Tibial artery (tissue), 4 donors: ENCODE results near the gene BCL3.

Source experiments
- DNase-seq, 2 donors: peaks; one replicate each; pipeline ENCODE4 v3.0.0-alpha.2; 2019
- H3K27ac ChIP-seq, 2 donors: fragments of 200-600 bp; sonication (generic) in 1 of 2; 1 replicate in 1 of 2; 2 replicates in 1 of 2; pipeline ENCODE4 v1.5.1; 2018 to 2019; ENCODE audit warnings: mild to moderate bottlenecking in 1 of 2
- H3K27me3 ChIP-seq, 2 donors: fragments of 200-600 bp; sonication (generic) in 1 of 2; one replicate each; pipeline versions ENCODE4 v1.5.1 to v1.6.0; 2016 to 2019
- H3K36me3 ChIP-seq, 3 donors: fragments of 200-600 bp; sonication (generic) in 2 of 3; one replicate each; pipeline ENCODE4 v1.5.1; 2016 to 2019; ENCODE audit warnings: mild to moderate bottlenecking in 2 of 3
- H3K4me1 ChIP-seq, 4 donors: fragments of 200-600 bp; sonication (generic) in 2 of 4; 1 replicate in 3 of 4; 2 replicates in 1 of 4; pipeline ENCODE4 v1.5.1; 2016 to 2019
- H3K4me3 ChIP-seq, 2 donors: fragments of 200-600 bp; sonication (generic) in 1 of 2; 1 replicate in 1 of 2; 2 replicates in 1 of 2; pipeline ENCODE4 v1.5.1; 2018 to 2019; ENCODE audit warnings: mild to moderate bottlenecking in 2 of 2
- H3K9me3 ChIP-seq, 3 donors: fragments of 200-600 bp; sonication (generic) in 1 of 3; one replicate each; pipeline ENCODE4 v1.5.1; 2016 to 2019
- intact Hi-C: fragments of 100-400 bp; cut with DNase I; formaldehyde crosslinking; loops from one replicate; pipeline ENCODE4 v1.15.0; 2023; ENCODE audit warnings: low total_unique reads
- TF ChIP-seq, protein P1 (sequence below), 2 experiments: fragments of 200-600 bp in 1 of 2; fragments of 450-650 bp in 1 of 2; IDR thresholded peaks; one replicate each; pipeline ENCODE4 v1.5.1; 2017 to 2019; ENCODE audit warnings: antibody characterized with exemption in 2 of 2, mild to moderate bottlenecking in 1 of 2, moderate library complexity in 1 of 2

BCL3 gene

DNA sequence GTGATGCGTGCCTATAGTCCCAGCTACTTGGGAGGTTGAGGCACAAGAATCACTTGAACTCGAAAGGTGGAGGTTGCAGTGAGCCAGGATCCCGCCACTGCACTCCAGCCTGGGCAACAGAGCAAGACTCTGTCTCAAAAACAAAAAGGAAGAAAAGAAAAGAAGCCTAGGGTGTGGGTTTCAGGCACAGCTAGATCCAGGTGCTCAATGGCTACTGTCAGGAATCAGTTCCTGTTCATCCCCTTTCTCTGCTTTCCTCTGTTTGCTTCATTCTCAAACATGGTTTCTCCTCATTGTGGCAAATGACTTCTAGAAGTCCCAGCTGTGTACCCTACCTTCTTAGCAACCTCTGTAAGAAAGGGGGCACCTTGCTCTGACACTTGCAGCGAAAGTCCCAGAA is 35.0 kb downstream of the BCL3 start:
- intact Hi-C loops: no loop called here
- TF ChIP-seq, protein P1, sequence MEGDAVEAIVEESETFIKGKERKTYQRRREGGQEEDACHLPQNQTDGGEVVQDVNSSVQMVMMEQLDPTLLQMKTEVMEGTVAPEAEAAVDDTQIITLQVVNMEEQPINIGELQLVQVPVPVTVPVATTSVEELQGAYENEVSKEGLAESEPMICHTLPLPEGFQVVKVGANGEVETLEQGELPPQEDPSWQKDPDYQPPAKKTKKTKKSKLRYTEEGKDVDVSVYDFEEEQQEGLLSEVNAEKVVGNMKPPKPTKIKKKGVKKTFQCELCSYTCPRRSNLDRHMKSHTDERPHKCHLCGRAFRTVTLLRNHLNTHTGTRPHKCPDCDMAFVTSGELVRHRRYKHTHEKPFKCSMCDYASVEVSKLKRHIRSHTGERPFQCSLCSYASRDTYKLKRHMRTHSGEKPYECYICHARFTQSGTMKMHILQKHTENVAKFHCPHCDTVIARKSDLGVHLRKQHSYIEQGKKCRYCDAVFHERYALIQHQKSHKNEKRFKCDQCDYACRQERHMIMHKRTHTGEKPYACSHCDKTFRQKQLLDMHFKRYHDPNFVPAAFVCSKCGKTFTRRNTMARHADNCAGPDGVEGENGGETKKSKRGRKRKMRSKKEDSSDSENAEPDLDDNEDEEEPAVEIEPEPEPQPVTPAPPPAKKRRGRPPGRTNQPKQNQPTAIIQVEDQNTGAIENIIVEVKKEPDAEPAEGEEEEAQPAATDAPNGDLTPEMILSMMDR (IDR thresholded peaks at IDR 0.05): no peak
- H3K27me3 ChIP-seq: peaks cover 0 to 9% of the 10 kb centered on the region in 2 donors

DNA sequence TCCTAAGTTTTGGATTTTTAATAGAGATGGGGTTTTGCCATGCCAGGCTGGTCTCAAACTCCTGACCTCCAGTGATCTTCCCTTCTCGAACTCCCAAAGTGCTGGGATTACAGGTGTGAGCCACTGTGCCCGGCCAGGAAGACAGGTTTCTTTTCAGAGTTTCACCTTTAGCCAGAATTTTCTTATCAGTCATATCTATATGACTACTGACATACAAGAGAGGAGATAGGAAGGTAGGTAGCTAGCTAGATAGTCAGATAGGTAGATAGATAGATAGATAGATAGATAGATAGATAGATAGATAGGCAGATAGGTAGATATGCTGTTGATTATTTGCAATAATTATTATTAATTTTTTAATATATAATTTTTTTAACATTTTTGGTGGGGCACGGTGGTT is 36.8 kb downstream of the BCL3 start:
- Histone ChIP-seq H3K9me3 (no peaks in the 10 kb centered on the region), H3K27me3 (peaks cover 0 to 5% of the 10 kb centered on the region in 2 donors), H3K36me3 (no peaks in the 10 kb centered on the region), H3K27ac (no peak overlapping the region), H3K4me3 (no peak overlapping the region), H3K4me1 (peaks cover 0 to 4% (median 4%) of the 10 kb centered on the region in 4 donors)
- intact Hi-C loops: no loop called here
- TF ChIP-seq, protein P1 (IDR thresholded peaks at IDR 0.05): no peak
- no peak for DNase-seq

More for the DNA sequence above, 35.0 kb downstream of the BCL3 start:
- Histone ChIP-seq H3K9me3 (no peaks in the 10 kb centered on the region), H3K4me1 (peaks cover 0 to 4% (median 4%) of the 10 kb centered on the region in 4 donors), H3K27ac (no peak overlapping the region), H3K4me3 (no peak overlapping the region), H3K36me3 (no peaks in the 10 kb centered on the region)
- no peak for DNase-seq

DNA sequence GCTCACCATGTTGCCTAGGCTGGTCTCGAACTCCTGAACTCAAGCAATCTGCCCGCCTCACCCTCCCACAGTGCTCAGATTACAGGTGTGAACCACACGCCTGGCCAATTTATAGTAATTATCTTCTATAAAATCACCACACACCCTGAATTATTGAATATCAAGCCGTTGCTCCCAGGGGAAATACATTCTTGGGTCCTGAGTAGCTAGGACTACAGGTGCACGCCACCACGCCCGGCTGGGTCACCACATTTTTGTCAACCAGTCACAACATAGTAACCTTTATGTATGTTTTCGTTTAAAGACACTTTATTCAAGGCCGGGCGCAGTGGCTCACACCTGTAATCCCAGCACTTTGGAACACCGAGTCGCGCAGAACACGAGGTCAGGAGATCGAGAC is 37.5 kb downstream of the BCL3 start:
- intact Hi-C loops: no loop called here
- no peaks in the 10 kb centered on the region for H3K36me3 ChIP-seq
- no peak overlapping the region for H3K4me3 ChIP-seq
- peaks cover 0 to 4% (median 4%) of the 10 kb centered on the region in 4 donors for H3K4me1 ChIP-seq
- no peak overlapping the region for H3K27ac ChIP-seq
- H3K27me3 ChIP-seq: peaks cover 0 to under 1% of the 10 kb centered on the region in 2 donors
- no peaks in the 10 kb centered on the region for H3K9me3 ChIP-seq
- TF ChIP-seq, protein P1 (IDR thresholded peaks at IDR 0.05): no peak
- no peak for DNase-seq

DNA sequence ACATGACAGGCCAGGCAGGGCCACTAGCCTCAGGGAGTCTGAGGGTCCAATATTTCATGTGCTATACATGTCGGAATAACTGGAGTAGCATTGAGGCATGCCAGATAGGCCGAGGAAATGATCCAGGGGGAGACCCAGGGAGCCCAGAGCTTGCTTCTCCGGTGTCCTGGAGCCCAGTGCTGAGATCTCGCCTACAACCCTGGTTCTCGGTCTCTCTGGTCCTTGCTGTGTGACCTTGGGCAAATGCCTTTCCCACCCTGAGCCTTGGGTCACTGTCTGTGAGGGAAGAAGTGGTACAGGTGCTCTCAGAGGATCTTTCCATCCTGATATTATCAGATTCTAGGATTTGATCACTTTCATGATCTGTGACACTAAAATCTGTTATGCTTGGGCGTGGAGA is 40.5 kb downstream of the BCL3 start:
- Histone ChIP-seq H3K36me3 (peaks cover 0 to 5% (median 0%) of the 10 kb centered on the region in 3 donors), H3K4me1 (peaks cover 0 to 4% (median 4%) of the 10 kb centered on the region in 4 donors), H3K4me3 (no peak overlapping the region), H3K9me3 (no peaks in the 10 kb centered on the region), H3K27me3 (no peaks in the 10 kb centered on the region), H3K27ac (no peak overlapping the region)
- no peak for DNase-seq
- intact Hi-C loops: no loop called here
- TF ChIP-seq, protein P1 (IDR thresholded peaks at IDR 0.05): no peak

DNA sequence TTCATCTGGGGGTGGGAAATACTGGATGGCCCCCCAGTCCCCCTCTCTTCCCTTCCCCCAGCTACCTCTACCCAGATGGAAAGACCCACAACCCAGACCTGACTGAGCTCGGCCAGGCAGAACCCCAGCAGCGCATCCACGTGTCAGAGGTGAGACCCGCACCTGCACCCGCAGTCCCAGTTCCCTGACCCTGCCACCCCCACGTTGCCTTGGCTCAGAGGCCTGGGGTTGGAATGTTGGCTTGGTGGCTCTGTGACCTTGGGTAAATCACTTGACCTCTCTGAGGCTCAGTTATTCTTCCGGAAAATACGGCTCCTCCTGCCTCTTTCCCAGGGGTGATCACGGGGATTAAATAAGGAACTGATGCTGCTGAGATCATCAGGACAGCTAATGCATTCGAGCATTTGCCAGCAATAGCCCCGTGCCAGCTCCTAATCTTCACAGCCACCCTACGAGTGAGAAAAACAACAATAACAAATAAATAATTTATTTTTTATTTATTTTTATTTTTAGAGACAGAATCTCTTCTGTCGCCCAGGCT is 41.5 kb downstream of the BCL3 start:
- Histone ChIP-seq H3K9me3 (no peaks in the 10 kb centered on the region), H3K4me1 (no peaks in the 10 kb centered on the region), H3K27me3 (no peaks in the 10 kb centered on the region), H3K27ac (no peak overlapping the region), H3K36me3 (peaks cover 0 to 5% (median 0%) of the 10 kb centered on the region in 3 donors), H3K4me3 (no peak overlapping the region)
- intact Hi-C loops: no loop called here
- DNase-seq: no peak
- TF ChIP-seq, protein P1 (IDR thresholded peaks at IDR 0.05): no peak

DNA sequence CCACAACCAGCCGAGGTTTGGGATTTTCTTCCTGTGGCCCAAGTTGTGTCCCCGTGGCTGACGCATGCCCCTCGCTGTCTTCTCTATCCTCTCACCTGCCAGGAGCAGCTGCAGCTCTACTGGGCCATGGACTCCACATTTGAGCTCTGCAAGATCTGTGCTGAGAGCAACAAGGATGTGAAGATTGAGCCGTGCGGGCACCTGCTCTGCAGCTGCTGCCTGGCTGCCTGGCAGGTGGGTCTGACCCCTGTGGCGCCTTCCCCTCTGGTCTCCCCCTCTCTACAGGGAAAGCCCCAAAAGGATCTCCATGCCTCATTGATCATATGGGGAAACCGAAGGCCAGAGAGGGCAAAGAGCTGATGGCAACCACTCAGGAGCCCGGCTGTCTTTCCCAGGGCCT is 43.8 kb downstream of the BCL3 start:
- TF ChIP-seq, protein P1 (IDR thresholded peaks at IDR 0.05): no peak
- no peak overlapping the region for H3K27ac ChIP-seq
- no peaks in the 10 kb centered on the region for H3K9me3 ChIP-seq
- peaks cover 0 to 5% (median 2%) of the 10 kb centered on the region in 4 donors for H3K4me1 ChIP-seq
- intact Hi-C loops: no loop called here
- peaks cover 0 to 5% (median 0%) of the 10 kb centered on the region in 3 donors for H3K36me3 ChIP-seq
- DNase-seq: no peak
- H3K27me3 ChIP-seq: no peaks in the 10 kb centered on the region
- H3K4me3 ChIP-seq: no peak overlapping the region
